GM13976 (cell line): ENCODE data around the gene TNFRSF17.
"Not testable (repeated sequence)": the region's sequence is repeated elsewhere in the genome, so short reads cannot be mapped to it uniquely, and the experiment has no call there.

Source experiments
- DNase-seq: peaks from one replicate; pipeline ENCODE4 v3.0.0; 2012; ENCODE audit warnings: low spot score
- CTCF ChIP-seq: IDR thresholded peaks from 2 replicates; pipeline ENCODE4 v1.5.1; 2012; ENCODE audit warnings: borderline replicate concordance, mild to moderate bottlenecking; ENCODE audit not compliant: insufficient read depth; ENCODE audit errors: extremely low read depth, missing control alignments, control extremely low read depth
- in situ Hi-C: fragments of 300-500 bp; cut with MboI; formaldehyde crosslinking; loops from one replicate; pipeline ENCODE4 v1.12.0; 2022; ENCODE audit warnings: low sequenced_read_pairs, mixed read lengths, inconsistent platforms; ENCODE audit not compliant: unreplicated experiment

TNFRSF17 gene

GRCh38 chr16:11948819-11949218 lies 16.2 kb upstream of the TNFRSF17 start:
- in situ Hi-C loops = no loop called here
- no peak for TF ChIP-seq CTCF
- DNase-seq = no peak

GRCh38 chr16:11949527-11949926 lies 15.5 kb upstream of the TNFRSF17 start:
- DNase-seq = peak; percentile 85
- peak; percentile 75 for TF ChIP-seq CTCF
- in situ Hi-C loops = no loop called here

GRCh38 chr16:11950388-11950787 lies 14.6 kb upstream of the TNFRSF17 start:
- TF ChIP-seq CTCF = no peak
- DNase-seq = no peak
- in situ Hi-C loops = loop anchor here (10.0 kb wide), 1 partner anchor 114 kb away; no protein-coding TSS in a partner anchor

GRCh38 chr16:11953576-11953975 lies 11.4 kb upstream of the TNFRSF17 start:
- in situ Hi-C loops = loop anchor here (10.0 kb wide), 1 partner anchor 111 kb away; no protein-coding TSS in a partner anchor

GRCh38 chr16:11955713-11956123 lies 9.3 kb upstream of the TNFRSF17 start:
- no peak for TF ChIP-seq CTCF
- DNase-seq = no peak

More at GRCh38 chr16:11953576-11953975, 11.4 kb upstream of the TNFRSF17 start:
- not testable (repeated sequence) for DNase-seq

GRCh38 chr16:11956558-11956957 lies 8.5 kb upstream of the TNFRSF17 start:
- in situ Hi-C loops = loop anchor here (10.0 kb wide), 1 partner anchor 108 kb away; no protein-coding TSS in a partner anchor
- no peak for DNase-seq
- TF ChIP-seq CTCF = no peak

More at GRCh38 chr16:11955713-11956123, 9.3 kb upstream of the TNFRSF17 start:
- in situ Hi-C loops = loop anchor here (10.0 kb wide), 1 partner anchor 109 kb away; no protein-coding TSS in a partner anchor

- TF ChIP-seq CTCF = no peak
- in situ Hi-C loops = loop anchor here (10.0 kb wide), 1 partner anchor 107 kb away; no protein-coding TSS in a partner anchor
- no peak for DNase-seq
Measured at GRCh38 chr16:11957591-11958395, 7.2 kb upstream of the TNFRSF17 start.

- in situ Hi-C loops, DNase-seq: not testable (repeated sequence)
Measured at GRCh38 chr16:11962457-11962856, 2.6 kb upstream of the TNFRSF17 start.

- DNase-seq, in situ Hi-C loops: not testable (repeated sequence)
Measured at GRCh38 chr16:11962978-11963377, 2.0 kb upstream of the TNFRSF17 start.
